ENCODE results near the gene CYP24A1. TPM values are rescaled to one million over a fixed set of nuclear protein-coding genes. Genes with fewer than 3 reads are reported as not detected.

Gene CYP24A1
- total and polyA plus RNA-seq, 2 of the 13 experiments (the other 11 are each of a cell fraction or from before 2014, with no cell fraction given) = 9.4 to 32.7 TPM

- TF ChIP-seq JARID2 (CRISPR knock-in tag; IDR thresholded peaks at IDR 0.05; ENCODE audit: insufficient replicate concordance) (peak; percentile 87), SNAPC4 (CRISPR knock-in tag; IDR thresholded peaks at IDR 0.05) (no peak), ZNF737 (CRISPR knock-in tag; IDR thresholded peaks at IDR 0.05; ENCODE audit: borderline replicate concordance) (no peak), ZNF205 (CRISPR knock-in tag; IDR thresholded peaks at IDR 0.05) (no peak), CREB1 (IDR thresholded peaks at IDR 0.05) (no peak), CREB1 (CRISPR knock-in tag; IDR thresholded peaks at IDR 0.05) (no peak), TCF7 (IDR thresholded peaks at IDR 0.05; ENCODE audit: low read depth) (no peak), NONO (IDR thresholded peaks at IDR 0.05) (no peak), NONO (CRISPR knock-in tag; conservative IDR thresholded peaks at IDR 0.05) (no peak), ZSCAN5A (CRISPR knock-in tag; IDR thresholded peaks at IDR 0.05; ENCODE audit: borderline replicate concordance) (no peak), ZNF431 (CRISPR knock-in tag; IDR thresholded peaks at IDR 0.05; ENCODE audit: borderline replicate concordance, low read depth) (no peak), FOXM1 (CRISPR knock-in tag; IDR thresholded peaks at IDR 0.05) (no peak), ZBTB34 (CRISPR knock-in tag; IDR thresholded peaks at IDR 0.05) (no peak), ZNF550 (CRISPR knock-in tag; IDR thresholded peaks at IDR 0.05; ENCODE audit: borderline replicate concordance) (no peak), KDM3A (CRISPR knock-in tag; IDR thresholded peaks at IDR 0.05; ENCODE audit: low read depth) (no peak), ZNF136 (CRISPR knock-in tag; IDR thresholded peaks at IDR 0.05; ENCODE audit: low read depth) (no peak), ATF7-NPFF (CRISPR knock-in tag; IDR thresholded peaks at IDR 0.05; ENCODE audit: low read depth) (0 out of 2 replicates have a peak, but pooled peaks have one; percentile 37), KDM4B (CRISPR knock-in tag; IDR thresholded peaks at IDR 0.05) (0 out of 2 replicates have a peak, but pooled peaks have one; percentile 30), POLR2AphosphoS5 (IDR thresholded peaks at IDR 0.05; ENCODE audit: low read depth, low read length) (no peak), ELK4 (CRISPR knock-in tag; IDR thresholded peaks at IDR 0.05; ENCODE audit: borderline replicate concordance) (no peak), IKZF1 (IDR thresholded peaks at IDR 0.05) (no peak), ZNF530 (CRISPR knock-in tag; IDR thresholded peaks at IDR 0.05; ENCODE audit: low read depth) (no peak)
Observed at GRCh38 chr20:54199721-54200176, 26.0 kb upstream of the CYP24A1 start (continued).
